ENCODE results near the gene CTU2. TPM values are rescaled to one million over a fixed set of nuclear protein-coding genes. Genes with fewer than 3 reads are reported as not detected.

The CTU2 gene
- total RNA-seq, 2 donors from 2014 or later = 15.0 to 19.1 TPM

DNA sequence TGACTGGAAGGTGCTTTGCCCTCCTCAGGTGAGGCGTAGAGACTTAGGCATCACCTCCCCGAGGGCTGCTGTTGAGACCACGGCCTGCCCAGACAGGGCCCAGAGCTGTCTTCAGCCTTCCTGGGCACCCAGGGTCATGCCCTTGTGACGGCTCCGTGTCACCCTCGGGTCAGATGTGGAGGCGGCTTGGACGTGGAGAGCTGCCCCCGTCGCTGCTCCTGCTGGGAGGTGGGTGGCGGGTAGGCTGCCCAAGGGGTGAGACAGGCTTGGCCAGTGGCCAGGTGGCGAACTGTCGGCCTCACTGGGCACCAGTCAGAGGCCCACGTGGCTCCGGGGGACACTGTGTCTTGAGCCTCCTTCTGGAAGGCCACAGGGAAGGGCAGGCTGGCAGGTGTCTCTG lies 11.1 kb upstream of the CTU2 start:
- intact Hi-C loops (cut with DNase I) = no loop called here
- 86% methylated on average over 7 of the region's 15 CpGs for WGBS
- no peaks in the 10 kb centered on the region for H3K9me3 ChIP-seq
- H3K36me3 ChIP-seq = no peaks in the 10 kb centered on the region
- no peaks in the 10 kb centered on the region for H3K4me1 ChIP-seq (replicated peaks)
- no peak for DNase-seq (ENCODE audit: low spot score)
- H3K4me3 ChIP-seq = no peak overlapping the region
- H3K27me3 ChIP-seq (replicated peaks; ENCODE audit: insufficient read depth) = no peaks in the 10 kb centered on the region
- TF ChIP-seq POLR2AphosphoS5 (IDR thresholded peaks at IDR 0.05) (no peak), POLR2A (IDR thresholded peaks at IDR 0.05) (no peak)
- TF ChIP-seq, protein P1, sequence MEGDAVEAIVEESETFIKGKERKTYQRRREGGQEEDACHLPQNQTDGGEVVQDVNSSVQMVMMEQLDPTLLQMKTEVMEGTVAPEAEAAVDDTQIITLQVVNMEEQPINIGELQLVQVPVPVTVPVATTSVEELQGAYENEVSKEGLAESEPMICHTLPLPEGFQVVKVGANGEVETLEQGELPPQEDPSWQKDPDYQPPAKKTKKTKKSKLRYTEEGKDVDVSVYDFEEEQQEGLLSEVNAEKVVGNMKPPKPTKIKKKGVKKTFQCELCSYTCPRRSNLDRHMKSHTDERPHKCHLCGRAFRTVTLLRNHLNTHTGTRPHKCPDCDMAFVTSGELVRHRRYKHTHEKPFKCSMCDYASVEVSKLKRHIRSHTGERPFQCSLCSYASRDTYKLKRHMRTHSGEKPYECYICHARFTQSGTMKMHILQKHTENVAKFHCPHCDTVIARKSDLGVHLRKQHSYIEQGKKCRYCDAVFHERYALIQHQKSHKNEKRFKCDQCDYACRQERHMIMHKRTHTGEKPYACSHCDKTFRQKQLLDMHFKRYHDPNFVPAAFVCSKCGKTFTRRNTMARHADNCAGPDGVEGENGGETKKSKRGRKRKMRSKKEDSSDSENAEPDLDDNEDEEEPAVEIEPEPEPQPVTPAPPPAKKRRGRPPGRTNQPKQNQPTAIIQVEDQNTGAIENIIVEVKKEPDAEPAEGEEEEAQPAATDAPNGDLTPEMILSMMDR (IDR thresholded peaks at IDR 0.05) = no peak
- no peak overlapping the region for H3K27ac ChIP-seq

DNA sequence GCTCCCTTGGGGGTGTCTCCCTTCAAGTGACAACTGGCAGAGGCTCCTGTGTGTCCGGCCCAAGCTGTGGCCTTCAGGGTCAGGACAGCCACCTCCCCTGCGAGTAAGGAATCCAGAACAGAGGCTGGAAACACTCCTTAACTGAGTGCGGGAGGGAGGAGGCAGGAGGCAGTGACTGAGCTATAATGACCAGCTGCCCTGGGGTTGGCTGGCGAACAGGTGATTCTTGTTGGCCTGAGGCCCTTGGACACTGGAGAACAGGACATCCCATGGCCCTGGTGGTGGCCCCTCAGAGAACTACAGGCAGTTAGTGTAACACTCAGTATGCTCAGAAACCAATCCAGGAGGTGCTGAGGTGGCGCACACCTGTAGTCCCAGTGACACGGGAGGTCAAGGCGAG lies 10.6 kb upstream of the CTU2 start:
- intact Hi-C loops (cut with DNase I) = no loop called here
- DNase-seq (ENCODE audit: low spot score) = no peak
- TF ChIP-seq POLR2A (IDR thresholded peaks at IDR 0.05) (no peak), POLR2AphosphoS5 (IDR thresholded peaks at IDR 0.05) (no peak)
- TF ChIP-seq, protein P1 (IDR thresholded peaks at IDR 0.05) = no peak
- Histone ChIP-seq H3K36me3 (no peaks in the 10 kb centered on the region), H3K4me1 (replicated peaks) (no peaks in the 10 kb centered on the region), H3K27me3 (replicated peaks; ENCODE audit: insufficient read depth) (no peaks in the 10 kb centered on the region), H3K4me3 (no peak overlapping the region), H3K9me3 (no peaks in the 10 kb centered on the region), H3K27ac (no peak overlapping the region)
- 91% methylated on average over 7 of the region's 7 CpGs for WGBS

DNA sequence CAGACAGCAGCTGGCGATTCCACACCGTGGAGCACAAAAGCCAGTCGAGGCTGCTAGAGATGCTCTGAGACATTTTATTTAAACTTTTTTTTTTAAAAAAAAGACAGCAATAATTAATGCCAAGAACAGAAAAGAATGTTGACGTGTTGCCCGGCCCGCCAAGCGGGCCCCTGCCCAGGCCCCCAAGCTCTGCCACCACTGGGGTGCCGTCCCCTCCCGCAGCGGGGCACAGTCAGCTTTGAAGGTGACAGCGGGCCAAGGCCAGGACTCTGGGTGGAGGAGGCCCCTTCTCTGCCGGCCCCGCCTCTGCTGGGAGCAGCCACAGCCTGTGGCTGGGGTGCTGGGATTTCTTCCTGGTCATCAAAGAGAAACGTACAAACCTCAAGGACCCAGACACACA lies 9.9 kb upstream of the CTU2 start:
- H3K4me1 ChIP-seq (replicated peaks) = no peaks in the 10 kb centered on the region
- no peak overlapping the region for H3K27ac ChIP-seq
- H3K36me3 ChIP-seq = no peaks in the 10 kb centered on the region
- no peaks in the 10 kb centered on the region for H3K9me3 ChIP-seq
- no peaks in the 10 kb centered on the region for H3K27me3 ChIP-seq (replicated peaks; ENCODE audit: insufficient read depth)
- no peak overlapping the region for H3K4me3 ChIP-seq
- DNase-seq (ENCODE audit: low spot score) = no peak
- 86% methylated on average over 14 of the region's 14 CpGs for WGBS
- TF ChIP-seq POLR2A (IDR thresholded peaks at IDR 0.05) = no peak
- no peak for TF ChIP-seq POLR2AphosphoS5 (IDR thresholded peaks at IDR 0.05)
- TF ChIP-seq, protein P1 (IDR thresholded peaks at IDR 0.05) = no peak
- intact Hi-C loops (cut with DNase I) = no loop called here

DNA sequence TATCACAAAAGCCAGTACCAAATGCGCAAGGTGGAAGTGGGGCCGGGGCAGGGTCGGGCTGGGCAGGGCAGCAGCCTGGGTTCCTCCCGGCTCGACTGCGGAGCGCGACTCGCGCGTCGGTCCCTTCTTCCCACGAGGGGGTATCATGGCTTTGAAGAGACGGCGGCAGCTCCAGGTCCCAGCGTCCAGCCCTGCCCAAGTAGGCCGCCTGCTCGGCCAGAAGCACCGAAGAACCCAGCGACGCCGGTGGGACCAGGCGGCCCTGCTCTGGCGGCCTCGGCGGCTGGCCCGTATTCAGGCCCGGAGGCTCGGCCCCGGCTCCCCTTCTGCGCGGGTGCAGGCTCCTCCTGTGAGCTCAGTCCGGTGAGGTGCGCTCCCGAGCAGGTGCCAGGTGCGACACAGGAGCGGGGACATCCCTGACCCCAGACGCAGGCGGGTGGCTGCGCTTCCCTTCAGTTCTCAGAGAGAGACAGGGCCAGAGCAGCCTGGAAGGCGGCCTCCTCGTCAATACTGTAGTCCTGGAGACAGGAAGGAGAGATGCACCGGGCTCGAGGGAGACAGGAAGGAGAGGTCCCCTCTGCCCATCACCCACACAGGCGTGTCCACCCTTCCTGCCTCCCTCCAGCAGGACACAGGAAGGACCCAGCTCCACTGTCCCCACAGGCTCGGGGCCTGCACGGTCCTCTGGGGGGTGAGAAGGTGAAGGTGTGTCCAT lies 9.0 kb upstream of the CTU2 start:
- no peaks in the 10 kb centered on the region for H3K9me3 ChIP-seq
- H3K36me3 ChIP-seq = no peaks in the 10 kb centered on the region

More for the DNA sequence above, 9.0 kb upstream of the CTU2 start:
- Histone ChIP-seq H3K27me3 (replicated peaks; ENCODE audit: insufficient read depth) (no peaks in the 10 kb centered on the region), H3K27ac (no peak overlapping the region), H3K4me3 (no peak overlapping the region), H3K4me1 (replicated peaks) (no peaks in the 10 kb centered on the region)
- TF ChIP-seq POLR2AphosphoS5 (IDR thresholded peaks at IDR 0.05) = no peak
- TF ChIP-seq, protein P1 (IDR thresholded peaks at IDR 0.05) = no peak
- no peak for TF ChIP-seq POLR2A (IDR thresholded peaks at IDR 0.05)
- no peak for DNase-seq (ENCODE audit: low spot score)
- intact Hi-C loops (cut with DNase I) = no loop called here
- WGBS = 90% methylated on average over 45 of the region's 47 CpGs
